IPS DF 19.7 (cell line): Measurements from ENCODE around the gene CASKIN2.
"Not testable (repeated sequence)": the region's sequence is repeated elsewhere in the genome, so short reads cannot be mapped to it uniquely, and the experiment has no call there.

Experiments used
- DNase-seq: peaks from one replicate; pipeline ENCODE4 v3.0.0-alpha.2; 2013; ENCODE audit warnings: low read depth, low spot score

CASKIN2 gene

GRCh38 chr17:75468779-75469373 is 46.5 kb downstream of the CASKIN2 start:
- no peak for DNase-seq

GRCh38 chr17:75468291-75468754 is 47.0 kb downstream of the CASKIN2 start:
- DNase-seq, result no peak

DNA sequence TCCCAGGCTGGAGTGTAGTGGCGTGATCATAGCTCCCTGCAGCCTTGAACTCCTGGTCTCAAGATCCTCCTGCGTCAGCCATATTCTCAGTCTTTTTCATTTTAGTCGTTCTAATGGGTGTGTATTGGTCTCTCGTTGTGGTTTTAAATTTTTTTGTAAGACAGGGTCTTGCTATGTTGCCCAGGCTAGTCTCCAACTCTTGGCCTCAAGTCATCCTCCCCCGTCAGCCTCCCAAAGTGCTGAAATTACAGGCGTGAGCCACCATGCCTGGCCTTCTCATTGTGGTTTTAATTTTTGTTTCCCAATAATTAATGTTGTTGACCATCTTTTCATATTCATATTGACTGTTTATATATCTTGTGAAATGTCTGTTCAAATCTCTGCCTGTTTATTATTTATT is 50.3 kb downstream of the CASKIN2 start:
- DNase-seq, result no peak

- DNase-seq, result no peak
Measured at GRCh38 chr17:75463603-75464002, 51.7 kb downstream of the CASKIN2 start.

- no peak for DNase-seq
Measured at GRCh38 chr17:75460295-75460694, 55.0 kb downstream of the CASKIN2 start.

GRCh38 chr17:75459590-75460267 is 55.6 kb downstream of the CASKIN2 start:
- no peak for DNase-seq

- no peak for DNase-seq
Measured at GRCh38 chr17:75459246-75459589, 56.1 kb downstream of the CASKIN2 start.

DNA sequence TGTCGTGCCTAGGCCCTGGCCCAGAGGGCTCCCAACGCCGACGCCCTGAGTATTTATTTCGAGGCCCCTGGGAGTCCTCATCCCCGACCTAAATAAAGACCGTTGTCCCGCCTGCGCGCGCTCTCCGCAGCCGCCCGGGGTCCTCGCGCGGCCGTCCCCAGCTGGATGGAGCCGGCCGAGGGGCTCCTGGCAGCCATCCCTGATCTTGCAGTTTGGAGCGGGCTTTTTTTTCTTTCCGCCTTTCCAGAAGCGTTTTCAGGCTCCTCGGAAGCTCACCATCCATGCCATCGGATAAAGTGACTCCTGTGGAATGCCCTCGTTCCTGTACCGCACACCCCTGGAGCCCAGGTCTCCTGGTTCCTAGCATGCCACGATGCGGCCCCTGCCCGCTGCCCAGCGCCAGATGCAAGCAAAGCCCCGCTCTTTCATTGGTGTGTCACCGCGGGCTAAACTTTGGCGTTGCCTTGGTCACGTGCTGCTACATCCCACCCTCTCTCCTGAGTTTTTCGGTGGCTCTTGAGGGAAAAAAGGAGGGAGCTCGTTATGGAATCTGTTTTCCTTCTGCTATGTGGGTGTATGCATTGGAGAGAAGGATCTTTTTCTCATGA is 58.2 kb downstream of the CASKIN2 start:
- peak; percentile 15 for DNase-seq

DNA sequence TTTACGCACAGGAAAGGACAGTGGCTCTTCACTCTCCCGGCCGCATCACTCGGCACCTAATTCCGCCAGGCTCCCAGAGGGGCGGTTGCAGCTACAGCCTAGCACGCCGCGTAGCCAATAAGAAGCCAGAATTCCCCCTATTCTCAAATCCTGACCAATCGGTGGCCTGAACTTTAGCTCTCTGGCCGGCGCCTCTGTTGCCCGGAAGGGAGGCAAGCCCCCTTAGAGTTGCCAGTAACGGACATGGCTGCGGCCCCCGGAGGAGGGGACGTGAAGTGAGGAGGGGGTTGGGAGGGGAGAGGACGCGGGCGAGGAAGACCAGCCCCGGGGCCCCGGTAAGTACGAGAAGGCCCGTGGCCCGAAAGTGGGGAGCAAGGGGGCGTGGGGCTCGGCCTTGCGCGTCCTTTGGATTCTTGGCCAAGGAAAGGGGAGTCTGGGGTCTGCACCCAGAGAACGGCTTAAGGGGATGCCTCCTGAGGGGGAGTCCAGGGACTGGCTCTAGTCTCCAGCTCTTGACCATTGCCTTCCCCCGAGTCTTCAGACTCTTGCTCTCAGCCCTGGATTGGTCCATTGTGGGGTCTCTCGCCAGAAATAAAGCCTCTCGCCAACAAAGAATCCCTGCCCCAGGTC is 58.8 kb downstream of the CASKIN2 start, which contains the start of gene TMEM94:
TMEM94 (plus strand) TSS at position 219 of the 630 bp plus-strand sequence. CDS start 15,271 bp downstream, outside the sequence.
- DNase-seq, result peak; percentile 88

GRCh38 chr17:75456039-75456416 is 59.3 kb downstream of the CASKIN2 start:
- DNase-seq, result no peak

GRCh38 chr17:75454672-75455071 is 60.7 kb downstream of the CASKIN2 start:
- not testable (repeated sequence) for DNase-seq

GRCh38 chr17:75454193-75454592 is 61.1 kb downstream of the CASKIN2 start:
- DNase-seq, result no peak

GRCh38 chr17:75450270-75450669 is 65.1 kb downstream of the CASKIN2 start:
- no peak for DNase-seq
